GM12891 (cell line): ENCODE measurements around the gene ASPRV1.

Source experiments
- PAX5 ChIP-seq: IDR thresholded peaks from 2 replicates; pipeline ENCODE4 v1.6.1; 2011; ENCODE audit warnings: low read length, moderate library complexity, mild to moderate bottlenecking; ENCODE audit not compliant: insufficient read depth, severe bottlenecking
- POLR2A ChIP-seq: IDR thresholded peaks from 2 replicates; pipeline ENCODE4 v1.6.1; 2011; ENCODE audit warnings: low read depth, low read length, control low read depth
- POLR2AphosphoS5 ChIP-seq: IDR thresholded peaks from 2 replicates; pipeline ENCODE4 v1.6.1; 2011; ENCODE audit warnings: low read depth, low read length, control low read depth
- TAF1 ChIP-seq: IDR thresholded peaks from 2 replicates; pipeline ENCODE4 v1.6.1; 2011; ENCODE audit warnings: low read depth, low read length, control low read depth

DNA sequence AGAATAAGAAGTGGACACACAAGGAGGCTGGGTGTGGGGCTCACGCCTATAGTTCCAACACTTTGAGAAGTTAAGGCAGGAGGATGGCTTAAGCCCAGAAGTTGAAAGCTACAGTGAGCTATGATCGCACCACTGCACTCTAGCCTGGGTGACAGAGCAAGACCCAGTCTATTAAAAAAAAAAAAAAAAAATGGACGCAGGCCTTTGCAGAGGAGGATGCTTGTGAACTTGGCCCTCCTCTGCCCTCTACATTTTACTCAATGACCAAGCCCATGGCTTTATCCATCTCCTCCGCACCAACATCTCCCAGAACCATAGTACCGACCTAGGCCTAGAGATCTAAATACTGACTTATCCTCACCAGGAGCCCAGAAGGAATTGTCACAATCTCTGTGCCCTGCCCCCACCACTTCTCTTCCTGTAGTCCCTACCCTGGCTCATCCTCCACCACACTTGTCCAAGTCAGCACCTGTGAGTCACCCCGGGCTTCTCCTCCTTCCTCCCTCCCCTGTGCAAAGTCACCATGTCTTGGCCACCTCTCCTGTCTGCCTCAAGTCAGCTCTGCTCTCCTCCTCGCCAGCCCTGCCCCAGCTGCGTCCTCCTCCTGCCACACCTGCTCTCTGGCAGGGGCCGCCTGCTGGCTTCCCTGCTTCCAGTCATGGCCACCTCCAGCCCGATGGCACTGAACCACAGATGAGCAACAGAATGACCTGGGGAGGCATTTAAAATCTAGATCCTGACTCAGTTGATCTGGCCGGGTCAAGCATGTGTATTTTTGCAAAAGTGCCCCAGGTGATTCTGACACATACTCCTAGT, 35.8 kb upstream of the ASPRV1 start:
- TF ChIP-seq POLR2AphosphoS5 (no peak), TAF1 (no peak), POLR2A (no peak), PAX5 (no peak)
